Smooth muscle cell (in vitro differentiated cells): ENCODE results near the gene ARHGAP23. TPM values are rescaled to one million over a fixed set of nuclear protein-coding genes. Genes with fewer than 3 reads are reported as not detected.

Experiments
- DNase-seq: peaks from one replicate; lab custom pipeline; 2025; ENCODE audit not compliant: unreplicated experiment; lab: John Stamatoyannopoulos, UW
- H2AFZ ChIP-seq: fragments of 200-600 bp; sonication (generic); 2 replicates; pipeline ENCODE4 v1.6.0; 2016; ENCODE audit warnings: antibody characterized with exemption, low read depth, mild to moderate bottlenecking
- H3F3A ChIP-seq: fragments of 200-600 bp; sonication (generic); 2 replicates; pipeline ENCODE4 v1.6.0; 2017; ENCODE audit warnings: antibody characterized with exemption, low read depth
- H3K27ac ChIP-seq: fragments of 200-600 bp; sonication (generic); 2 replicates; pipeline ENCODE4 v1.5.1; 2016; ENCODE audit warnings: low read depth, mild to moderate bottlenecking
- H3K27me3 ChIP-seq: fragments of 200-600 bp; sonication (generic); 2 replicates; pipeline ENCODE4 v1.6.1; 2016; ENCODE audit warnings: low read depth, mild to moderate bottlenecking
- H3K36me3 ChIP-seq: fragments of 200-600 bp; sonication (generic); 2 replicates; pipeline ENCODE4 v1.5.1; 2016; ENCODE audit warnings: low read depth
- H3K4me1 ChIP-seq: fragments of 200-600 bp; sonication (generic); 2 replicates; pipeline ENCODE4 v1.5.1; 2016; ENCODE audit warnings: low read depth
- H3K4me2 ChIP-seq: fragments of 200-600 bp; sonication (generic); 2 replicates; pipeline ENCODE4 v1.6.0; 2016; ENCODE audit warnings: mild to moderate bottlenecking
- H3K4me3 ChIP-seq: fragments of 200-600 bp; sonication (generic); 2 replicates; pipeline ENCODE4 v1.5.1; 2016; ENCODE audit warnings: mild to moderate bottlenecking
- H3K79me2 ChIP-seq: fragments of 200-600 bp; sonication (generic); 2 replicates; pipeline ENCODE4 v1.6.0; 2016; ENCODE audit warnings: low read depth, mild to moderate bottlenecking
- H3K9ac ChIP-seq: fragments of 200-600 bp; sonication (generic); 2 replicates; pipeline ENCODE4 v1.6.0; 2016; ENCODE audit warnings: low read depth
- H3K9me3 ChIP-seq: fragments of 200-600 bp; sonication (generic); replicated peaks from 2 replicates; pipeline ENCODE4 v1.5.1; 2016; ENCODE audit warnings: low read depth
- H4K20me1 ChIP-seq: fragments of 200-600 bp; sonication (generic); 2 replicates; pipeline ENCODE4 v1.6.0; 2016; ENCODE audit warnings: low read depth
- CTCF ChIP-seq: fragments of 200-600 bp; sonication (generic); IDR thresholded peaks from 2 replicates; pipeline ENCODE4 v1.5.1; 2017; ENCODE audit warnings: borderline replicate concordance, mild to moderate bottlenecking, antibody characterized with exemption; ENCODE audit not compliant: insufficient read depth, poor library complexity, severe bottlenecking
- WGBS: methylation state at CpG from one replicate; pipeline ENCODE4 v1.1.7; 2016; ENCODE audit warnings: low lambda C conversion rate; 5-methylcytosine and 5-hydroxymethylcytosine counted together
- polyA plus RNA-seq: library from polyadenylated mRNA; unstranded; fragments of >200 nt; fragmentation: Nextera tagmentation; extraction: Ambion mirVana; gene quantifications from 2 replicates; pipeline ENCODE4 v1.2.1, GENCODE V29; 2016
- total RNA-seq: library from RNA; depleted of rRNA; stranded (reverse); fragments of >200 nt; gene quantifications from 2 replicates; pipeline ENCODE4 v1.2.3, GENCODE V29; 2014

The ARHGAP23 gene
- total and polyA plus RNA-seq, 2 experiments from 2014 or later: 24.9 to 34.0 TPM

GRCh38 chr17:38551121-38551520 lies 122.9 kb downstream of the ARHGAP23 start:
- no peak for DNase-seq
- no peaks in the 10 kb centered on the region for H3F3A ChIP-seq
- no peak overlapping the region for H2AFZ ChIP-seq
- no peaks in the 10 kb centered on the region for H4K20me1 ChIP-seq
- H3K27me3 ChIP-seq: no peaks in the 10 kb centered on the region
- no peak overlapping the region for H3K4me3 ChIP-seq
- no peaks in the 10 kb centered on the region for H3K4me1 ChIP-seq
- 98% methylated on average over 9 of the region's 9 CpGs for WGBS
- H3K27ac ChIP-seq: no peak overlapping the region
- H3K79me2 ChIP-seq: no peaks in the 10 kb centered on the region
- H3K36me3 ChIP-seq: no peaks in the 10 kb centered on the region
- no peak overlapping the region for H3K9ac ChIP-seq
- no peak for TF ChIP-seq CTCF
- no peaks in the 10 kb centered on the region for H3K9me3 ChIP-seq
- H3K4me2 ChIP-seq: no peak overlapping the region

GRCh38 chr17:38552343-38552742 lies 124.1 kb downstream of the ARHGAP23 start:
- H3K27me3 ChIP-seq: no peaks in the 10 kb centered on the region

GRCh38 chr17:38554430-38555350 lies 126.4 kb downstream of the ARHGAP23 start:
- Histone ChIP-seq H3K4me2 (no peak overlapping the region), H3K27ac (no peak overlapping the region), H4K20me1 (no peaks in the 10 kb centered on the region), H3K79me2 (no peaks in the 10 kb centered on the region), H3K9me3 (no peaks in the 10 kb centered on the region), H3K4me1 (peaks cover 8% of the 10 kb centered on the region), H3K9ac (no peak overlapping the region), H3K4me3 (no peak overlapping the region), H3K36me3 (no peaks in the 10 kb centered on the region), H3K27me3 (peaks cover 12% of the 10 kb centered on the region), H3F3A (no peaks in the 10 kb centered on the region), H2AFZ (no peak overlapping the region)
- TF ChIP-seq CTCF: no peak
- DNase-seq: no peak
- 83% methylated on average over 8 of the region's 8 CpGs for WGBS

More at GRCh38 chr17:38552343-38552742, 124.1 kb downstream of the ARHGAP23 start:
- no peaks in the 10 kb centered on the region for H3F3A ChIP-seq
- H3K9me3 ChIP-seq: no peaks in the 10 kb centered on the region
- H3K79me2 ChIP-seq: no peaks in the 10 kb centered on the region
- H3K36me3 ChIP-seq: no peaks in the 10 kb centered on the region
- no peak overlapping the region for H3K9ac ChIP-seq
- no peak overlapping the region for H3K4me2 ChIP-seq
- no peaks in the 10 kb centered on the region for H3K4me1 ChIP-seq
- H4K20me1 ChIP-seq: no peaks in the 10 kb centered on the region
- H2AFZ ChIP-seq: no peak overlapping the region
- H3K4me3 ChIP-seq: no peak overlapping the region
- TF ChIP-seq CTCF: no peak
- WGBS: 99% methylated on average over 16 of the region's 17 CpGs
- no peak overlapping the region for H3K27ac ChIP-seq
- no peak for DNase-seq
